Tibial artery (tissue), 4 donors: ENCODE results near the gene NUDT17.
"Not testable (repeated sequence)": the region's sequence is repeated elsewhere in the genome, so short reads cannot be mapped to it uniquely, and the experiment has no call there.

Source experiments
- DNase-seq, 2 donors: peaks; one replicate each; pipeline ENCODE4 v3.0.0-alpha.2; 2019
- H3K27ac ChIP-seq, 2 donors: fragments of 200-600 bp; sonication (generic) in 1 of 2; 1 replicate in 1 of 2; 2 replicates in 1 of 2; pipeline ENCODE4 v1.5.1; 2018 to 2019; ENCODE audit warnings: mild to moderate bottlenecking in 1 of 2
- H3K27me3 ChIP-seq, 2 donors: fragments of 200-600 bp; sonication (generic) in 1 of 2; one replicate each; pipeline versions ENCODE4 v1.5.1 to v1.6.0; 2016 to 2019
- H3K36me3 ChIP-seq, 3 donors: fragments of 200-600 bp; sonication (generic) in 2 of 3; one replicate each; pipeline ENCODE4 v1.5.1; 2016 to 2019; ENCODE audit warnings: mild to moderate bottlenecking in 2 of 3
- H3K4me1 ChIP-seq, 4 donors: fragments of 200-600 bp; sonication (generic) in 2 of 4; 1 replicate in 3 of 4; 2 replicates in 1 of 4; pipeline ENCODE4 v1.5.1; 2016 to 2019
- H3K4me3 ChIP-seq, 2 donors: fragments of 200-600 bp; sonication (generic) in 1 of 2; 1 replicate in 1 of 2; 2 replicates in 1 of 2; pipeline ENCODE4 v1.5.1; 2018 to 2019; ENCODE audit warnings: mild to moderate bottlenecking in 2 of 2
- H3K9me3 ChIP-seq, 3 donors: fragments of 200-600 bp; sonication (generic) in 1 of 3; one replicate each; pipeline ENCODE4 v1.5.1; 2016 to 2019
- CTCF ChIP-seq, 2 experiments: fragments of 200-600 bp in 1 of 2; fragments of 450-650 bp in 1 of 2; IDR thresholded peaks; one replicate each; pipeline ENCODE4 v1.5.1; 2017 to 2019; ENCODE audit warnings: antibody characterized with exemption in 2 of 2, mild to moderate bottlenecking in 1 of 2, moderate library complexity in 1 of 2
- intact Hi-C: fragments of 100-400 bp; cut with DNase I; formaldehyde crosslinking; loops from one replicate; pipeline ENCODE4 v1.15.0; 2023; ENCODE audit warnings: low total_unique reads

NUDT17 gene

GRCh38 chr1:145824499-145824842 lies 21.0 kb upstream of the NUDT17 start:
- peaks cover 0 to 17% (median 12%) of the 10 kb centered on the region in 4 donors for H3K4me1 ChIP-seq
- H3K9me3 ChIP-seq, result no peaks in the 10 kb centered on the region
- H3K27ac ChIP-seq, result peak overlapping the region; percentile 84 to 88
- H3K4me3 ChIP-seq, result peak overlapping the region; percentile 65 to 88
- DNase-seq, result no peak
- intact Hi-C loops, result no loop called here
- peaks cover 31 to 40% (median 33%) of the 10 kb centered on the region in 3 donors for H3K36me3 ChIP-seq
- TF ChIP-seq CTCF (IDR thresholded peaks at IDR 0.05), result no peak
- no peaks in the 10 kb centered on the region for H3K27me3 ChIP-seq

GRCh38 chr1:145826030-145826429 lies 19.4 kb upstream of the NUDT17 start:
- no peak for DNase-seq
- Histone ChIP-seq H3K4me1 (peaks cover 0 to 17% (median 12%) of the 10 kb centered on the region in 4 donors), H3K36me3 (peaks cover 46 to 56% (median 48%) of the 10 kb centered on the region in 3 donors), H3K9me3 (no peaks in the 10 kb centered on the region), H3K27me3 (no peaks in the 10 kb centered on the region), H3K27ac (no peak overlapping the region), H3K4me3 (no peak overlapping the region)
- intact Hi-C loops, result no loop called here
- no peak for TF ChIP-seq CTCF (IDR thresholded peaks at IDR 0.05)

GRCh38 chr1:145827966-145828365 lies 17.5 kb upstream of the NUDT17 start:
- no peak for TF ChIP-seq CTCF (IDR thresholded peaks at IDR 0.05)
- no peak overlapping the region for H3K4me3 ChIP-seq
- no peak for DNase-seq
- H3K9me3 ChIP-seq, result no peaks in the 10 kb centered on the region
- H3K27ac ChIP-seq, result no peak overlapping the region
- intact Hi-C loops, result no loop called here
- no peaks in the 10 kb centered on the region for H3K27me3 ChIP-seq
- peaks cover 0 to 14% (median 11%) of the 10 kb centered on the region in 4 donors for H3K4me1 ChIP-seq
- H3K36me3 ChIP-seq, result peaks cover 55 to 75% (median 67%) of the 10 kb centered on the region in 3 donors

GRCh38 chr1:145828367-145829026 lies 16.9 kb upstream of the NUDT17 start:
- Histone ChIP-seq H3K27me3 (no peaks in the 10 kb centered on the region), H3K4me1 (peaks cover 0 to 14% (median 11%) of the 10 kb centered on the region in 4 donors), H3K9me3 (no peaks in the 10 kb centered on the region), H3K27ac (no peak overlapping the region), H3K36me3 (peaks cover 60 to 80% (median 72%) of the 10 kb centered on the region in 3 donors), H3K4me3 (no peak overlapping the region)
- no peak for TF ChIP-seq CTCF (IDR thresholded peaks at IDR 0.05)
- intact Hi-C loops, result no loop called here
- DNase-seq, result no peak

GRCh38 chr1:145830810-145831209 lies 14.6 kb upstream of the NUDT17 start:
- H3K4me3 ChIP-seq, H3K27ac ChIP-seq, DNase-seq, H3K9me3 ChIP-seq, H3K4me1 ChIP-seq, intact Hi-C loops, H3K27me3 ChIP-seq: not testable (repeated sequence)
- peaks cover 82 to 100% (median 93%) of the 10 kb centered on the region in 3 donors for H3K36me3 ChIP-seq

- Histone ChIP-seq H3K27ac (no peak overlapping the region), H3K4me1 (no peaks in the 10 kb centered on the region), H3K36me3 (peaks cover 94 to 100% (median 96%) of the 10 kb centered on the region in 3 donors), H3K27me3 (no peaks in the 10 kb centered on the region), H3K4me3 (no peak overlapping the region), H3K9me3 (no peaks in the 10 kb centered on the region)
- no peak for TF ChIP-seq CTCF (IDR thresholded peaks at IDR 0.05)
- intact Hi-C loops, result no loop called here
- DNase-seq, result no peak
These were observed 7.8 kb upstream of the NUDT17 start for GRCh38 chr1:145837656-145838055.
